ENCODE data around the gene TMX1. TPM values are rescaled to one million over a fixed set of nuclear protein-coding genes. Genes with fewer than 3 reads are reported as not detected.

The TMX1 gene, protein sequence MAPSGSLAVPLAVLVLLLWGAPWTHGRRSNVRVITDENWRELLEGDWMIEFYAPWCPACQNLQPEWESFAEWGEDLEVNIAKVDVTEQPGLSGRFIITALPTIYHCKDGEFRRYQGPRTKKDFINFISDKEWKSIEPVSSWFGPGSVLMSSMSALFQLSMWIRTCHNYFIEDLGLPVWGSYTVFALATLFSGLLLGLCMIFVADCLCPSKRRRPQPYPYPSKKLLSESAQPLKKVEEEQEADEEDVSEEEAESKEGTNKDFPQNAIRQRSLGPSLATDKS
- total RNA-seq, result 83.5 and 109 TPM in 2 replicates

DNA sequence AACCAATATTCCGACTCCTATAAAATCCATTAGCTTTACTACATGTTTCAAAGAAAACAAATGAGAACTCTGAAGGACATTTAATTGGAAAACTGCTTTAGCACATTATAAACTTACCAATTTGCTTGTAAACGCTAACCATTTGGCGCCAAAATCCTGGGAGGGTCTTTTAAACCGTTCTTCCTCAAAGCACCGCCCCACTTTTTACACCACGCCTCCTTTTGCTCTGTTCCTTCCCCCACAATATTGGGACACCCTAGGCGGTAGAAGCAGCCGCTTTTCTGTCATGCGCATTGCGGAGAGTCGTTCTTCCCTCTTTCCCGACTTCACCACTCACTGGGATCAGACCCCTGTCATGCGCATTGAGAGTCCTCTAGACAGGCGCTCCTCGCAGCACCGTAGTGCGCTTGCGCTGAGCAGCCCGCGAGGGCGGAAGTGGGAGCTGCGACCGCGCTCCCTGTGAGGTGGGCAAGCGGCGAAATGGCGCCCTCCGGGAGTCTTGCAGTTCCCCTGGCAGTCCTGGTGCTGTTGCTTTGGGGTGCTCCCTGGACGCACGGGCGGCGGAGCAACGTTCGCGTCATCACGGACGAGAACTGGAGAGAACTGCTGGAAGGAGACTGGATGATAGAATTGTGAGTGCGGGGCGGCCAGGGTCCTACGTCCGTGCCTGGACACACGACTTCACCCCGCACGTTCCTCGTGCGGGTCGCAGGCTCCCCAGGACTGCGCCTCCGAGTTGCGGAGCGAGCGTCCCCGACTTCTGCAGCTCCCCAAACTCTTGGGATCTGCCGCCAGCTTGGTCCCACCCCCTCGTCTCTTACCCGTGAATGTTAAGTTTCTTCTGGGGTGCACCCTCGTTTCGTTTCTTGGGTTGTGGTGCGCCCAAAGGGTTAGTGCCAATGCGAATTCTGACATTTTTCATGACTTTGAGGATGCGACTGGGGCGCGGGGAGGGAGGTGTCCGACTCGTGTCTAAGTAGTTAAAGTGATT is at the start of gene TMX1:
Gene TMX1, plus strand, starts transcription at position 435 of the 991 bp plus-strand sequence. Its CDS starts 46 bp downstream, at position 481.

Small RNA genes lying within 50 kb of the gene (small RNA-seq; reads per million reads assigned to genes)
- gene RF00019 (not detected), gene RF00156 (not detected)

Other genes with a start within 250 kb of the TMX1 start
- under 0.01 and 0.43 TPM in 2 replicates for gene TRIM9, start 145.1 kb upstream of the TMX1 start, total RNA-seq

Measured in thoracic aorta endothelial cell (primary cell).